PC-3 (cell line): ENCODE data around the gene SMC1B.

Source experiments
- EZH2 ChIP-seq: fragments of 300-600 bp; sonication (generic); IDR thresholded peaks from one replicate; pipeline ENCODE4 v1.6.1; 2017; ENCODE audit warnings: antibody characterized with exemption, mild to moderate bottlenecking, low read length; ENCODE audit not compliant: unreplicated experiment
- TF ChIP-seq, protein P1 (sequence below): fragments of 300-600 bp; sonication (generic); conservative IDR thresholded peaks from 2 replicates; pipeline ENCODE4 v1.5.1; 2017; ENCODE audit warnings: antibody characterized with exemption, low read depth, mild to moderate bottlenecking, low read length

DNA sequence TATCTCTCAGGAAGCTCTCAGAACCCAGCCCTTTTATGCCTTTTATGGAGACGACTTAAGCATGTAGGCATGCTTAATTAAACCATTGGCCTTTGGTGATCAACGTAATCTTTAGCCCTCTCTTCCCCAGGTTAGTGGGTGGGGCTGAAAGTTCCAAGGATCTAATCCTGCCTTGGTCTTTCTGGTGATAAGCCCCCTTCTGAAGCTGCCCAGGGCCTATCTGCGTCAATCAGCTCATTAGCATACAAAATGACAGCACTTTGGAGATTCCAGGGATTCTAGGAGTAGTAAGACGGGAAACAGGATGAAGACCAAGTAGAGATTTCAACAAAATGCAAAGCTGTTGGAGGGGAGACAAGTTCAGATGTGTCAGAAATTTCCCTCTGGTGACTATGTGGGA is 100.5 kb downstream of the SMC1B start:
- TF ChIP-seq, protein P1, sequence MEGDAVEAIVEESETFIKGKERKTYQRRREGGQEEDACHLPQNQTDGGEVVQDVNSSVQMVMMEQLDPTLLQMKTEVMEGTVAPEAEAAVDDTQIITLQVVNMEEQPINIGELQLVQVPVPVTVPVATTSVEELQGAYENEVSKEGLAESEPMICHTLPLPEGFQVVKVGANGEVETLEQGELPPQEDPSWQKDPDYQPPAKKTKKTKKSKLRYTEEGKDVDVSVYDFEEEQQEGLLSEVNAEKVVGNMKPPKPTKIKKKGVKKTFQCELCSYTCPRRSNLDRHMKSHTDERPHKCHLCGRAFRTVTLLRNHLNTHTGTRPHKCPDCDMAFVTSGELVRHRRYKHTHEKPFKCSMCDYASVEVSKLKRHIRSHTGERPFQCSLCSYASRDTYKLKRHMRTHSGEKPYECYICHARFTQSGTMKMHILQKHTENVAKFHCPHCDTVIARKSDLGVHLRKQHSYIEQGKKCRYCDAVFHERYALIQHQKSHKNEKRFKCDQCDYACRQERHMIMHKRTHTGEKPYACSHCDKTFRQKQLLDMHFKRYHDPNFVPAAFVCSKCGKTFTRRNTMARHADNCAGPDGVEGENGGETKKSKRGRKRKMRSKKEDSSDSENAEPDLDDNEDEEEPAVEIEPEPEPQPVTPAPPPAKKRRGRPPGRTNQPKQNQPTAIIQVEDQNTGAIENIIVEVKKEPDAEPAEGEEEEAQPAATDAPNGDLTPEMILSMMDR = no peak
- no peak for TF ChIP-seq EZH2
